OCI-LY3 (cell line): ENCODE results near the gene ENTR1.

ENCODE experiments used
- H2AFZ ChIP-seq: fragments of 200-600, 300-600 bp; shearing (Covaris generic); 2 replicates; pipeline ENCODE4 v1.6.0; 2014; ENCODE audit warnings: antibody characterized with exemption, low read depth, low read length
- H3K27ac ChIP-seq: fragments of 200-600, 300-600 bp; sonication (generic); 2 replicates; pipeline ENCODE4 v1.5.1; 2014; ENCODE audit warnings: mild to moderate bottlenecking, low read length, moderate library complexity, mixed read lengths
- H3K27me3 ChIP-seq: fragments of 200-600, 300-600 bp; sonication (generic); 2 replicates; pipeline ENCODE4 v1.6.1; 2014; ENCODE audit warnings: low read depth, low read length, mixed read lengths
- H3K36me3 ChIP-seq: fragments of 200-600, 300-600 bp; sonication (generic); replicated peaks from 2 replicates; pipeline ENCODE3; 2014; ENCODE audit warnings: low read depth, low read length, mixed read lengths
- H3K4me1 ChIP-seq: fragments of 300-600, 200-600 bp; sonication (generic); 2 replicates; pipeline ENCODE4 v1.6.1; 2014; ENCODE audit warnings: low read length, mixed read lengths
- H3K4me2 ChIP-seq: fragments of 200-600, 300-600 bp; sonication (generic); 2 replicates; pipeline ENCODE4 v1.6.1; 2014; ENCODE audit warnings: low read length, mixed read lengths
- H3K4me3 ChIP-seq: fragments of 300-600, 200-600 bp; sonication (generic); 2 replicates; pipeline ENCODE4 v1.5.1; 2014; ENCODE audit warnings: antibody characterized with exemption, mild to moderate bottlenecking, low read length, moderate library complexity
- H3K79me2 ChIP-seq: fragments of 300-600, 200-600 bp; shearing (Covaris generic); 2 replicates; pipeline ENCODE4 v1.6.1; 2014; ENCODE audit warnings: mild to moderate bottlenecking, low read length, mixed read lengths
- H3K9ac ChIP-seq: fragments of 300-600, 200-600 bp; shearing (Covaris generic); 2 replicates; pipeline ENCODE4 v1.6.0; 2014; ENCODE audit warnings: mild to moderate bottlenecking, low read length, moderate library complexity
- H3K9me3 ChIP-seq: fragments of 200-600, 300-600 bp; shearing (Covaris generic); 2 replicates; pipeline ENCODE4 v1.6.1; 2014; ENCODE audit warnings: low read length, mixed read lengths; ENCODE audit not compliant: insufficient read depth
- H4K20me1 ChIP-seq: fragments of 200-600, 300-600 bp; sonication (generic); 2 replicates; pipeline ENCODE4 v1.6.1; 2016; ENCODE audit warnings: low read length, mixed read lengths; ENCODE audit not compliant: insufficient read depth
- CTCF ChIP-seq: fragments of 200-600, 300-600 bp; sonication (generic); IDR thresholded peaks from 2 replicates; pipeline ENCODE4 v1.5.1; 2014; ENCODE audit warnings: antibody characterized with exemption, low read length, low read depth
- EZH2phosphoT487 ChIP-seq: fragments of 200-600 bp; shearing (Covaris generic); IDR thresholded peaks from 2 replicates; pipeline ENCODE4 v1.6.1; 2018; ENCODE audit warnings: antibody characterized with exemption, mixed run types, low read depth

The ENTR1 gene

GRCh38 chr9:136375096-136375495 lies 35.3 kb downstream of the ENTR1 start:
- no peak for TF ChIP-seq EZH2phosphoT487
- no peak for TF ChIP-seq CTCF
- Histone ChIP-seq H3K4me1 (no peaks in the 10 kb centered on the region), H3K27me3 (no peaks in the 10 kb centered on the region), H2AFZ (no peak overlapping the region), H4K20me1 (0 out of 2 replicates have a peak, but pooled peaks cover 4% of the 10 kb centered on the region), H3K79me2 (no peaks in the 10 kb centered on the region), H3K9ac (no peak overlapping the region), H3K36me3 (no peaks in the 10 kb centered on the region), H3K27ac (no peak overlapping the region), H3K9me3 (no peaks in the 10 kb centered on the region), H3K4me2 (no peak overlapping the region), H3K4me3 (no peak overlapping the region)

- Histone ChIP-seq H3K36me3 (no peaks in the 10 kb centered on the region), H2AFZ (no peak overlapping the region), H3K79me2 (no peaks in the 10 kb centered on the region), H3K9me3 (no peaks in the 10 kb centered on the region), H3K9ac (no peak overlapping the region), H3K27ac (no peak overlapping the region), H4K20me1 (0 out of 2 replicates have a peak, but pooled peaks cover 4% of the 10 kb centered on the region), H3K4me1 (no peaks in the 10 kb centered on the region), H3K4me2 (no peak overlapping the region), H3K4me3 (no peak overlapping the region), H3K27me3 (no peaks in the 10 kb centered on the region)
- TF ChIP-seq EZH2phosphoT487 (no peak), CTCF (no peak)
Measured at GRCh38 chr9:136374183-136374575, 36.2 kb downstream of the ENTR1 start.

GRCh38 chr9:136373300-136374182 lies 36.9 kb downstream of the ENTR1 start, which contains the start of gene CARD9:
TSS of gene CARD9 (minus strand) at chr9:136373669. CDS start at chr9:136372078, 1,591 bp downstream.
- no peak within 1 kb of the TSS for H3K27ac ChIP-seq
- TF ChIP-seq EZH2phosphoT487 (no peak), CTCF (no peak)

GRCh38 chr9:136372561-136373299 lies 37.7 kb downstream of the ENTR1 start:
- TF ChIP-seq EZH2phosphoT487 (no peak), CTCF (no peak)
- Histone ChIP-seq H3K79me2 (no peaks in the 10 kb centered on the region), H3K9me3 (no peaks in the 10 kb centered on the region), H4K20me1 (0 out of 2 replicates have a peak, but pooled peaks cover 4% of the 10 kb centered on the region), H3K27me3 (no peaks in the 10 kb centered on the region), H3K27ac (no peak overlapping the region), H3K4me3 (no peak overlapping the region), H3K9ac (no peak overlapping the region), H3K4me2 (no peak overlapping the region), H3K36me3 (no peaks in the 10 kb centered on the region), H3K4me1 (no peaks in the 10 kb centered on the region), H2AFZ (no peak overlapping the region)

More at GRCh38 chr9:136373300-136374182, 36.9 kb downstream of the ENTR1 start, which contains the start of gene CARD9:
- Histone ChIP-seq H3K9ac (no peak within 1 kb of the TSS), H3K4me1 (no peaks in the 10 kb centered on the region), H3K36me3 (no peaks in the 10 kb centered on the region), H3K79me2 (no peaks in the 10 kb centered on the region), H3K4me2 (no peak within 1 kb of the TSS), H4K20me1 (0 out of 2 replicates have a peak, but pooled peaks cover 4% of the 10 kb centered on the region), H2AFZ (no peak within 1 kb of the TSS), H3K4me3 (no peak within 1 kb of the TSS), H3K9me3 (no peaks in the 10 kb centered on the region), H3K27me3 (no peaks in the 10 kb centered on the region)
